SKM-1 (cell line): ENCODE measurements around the gene CDHR5.
A peak's percentile ranks its signal among the peaks of the same experiment; 100 is the strongest.

Source experiments
- DNase-seq: peaks from one replicate; lab custom pipeline; 2025; ENCODE audit not compliant: unreplicated experiment; lab: John Stamatoyannopoulos, UW

CDHR5 gene

DNA sequence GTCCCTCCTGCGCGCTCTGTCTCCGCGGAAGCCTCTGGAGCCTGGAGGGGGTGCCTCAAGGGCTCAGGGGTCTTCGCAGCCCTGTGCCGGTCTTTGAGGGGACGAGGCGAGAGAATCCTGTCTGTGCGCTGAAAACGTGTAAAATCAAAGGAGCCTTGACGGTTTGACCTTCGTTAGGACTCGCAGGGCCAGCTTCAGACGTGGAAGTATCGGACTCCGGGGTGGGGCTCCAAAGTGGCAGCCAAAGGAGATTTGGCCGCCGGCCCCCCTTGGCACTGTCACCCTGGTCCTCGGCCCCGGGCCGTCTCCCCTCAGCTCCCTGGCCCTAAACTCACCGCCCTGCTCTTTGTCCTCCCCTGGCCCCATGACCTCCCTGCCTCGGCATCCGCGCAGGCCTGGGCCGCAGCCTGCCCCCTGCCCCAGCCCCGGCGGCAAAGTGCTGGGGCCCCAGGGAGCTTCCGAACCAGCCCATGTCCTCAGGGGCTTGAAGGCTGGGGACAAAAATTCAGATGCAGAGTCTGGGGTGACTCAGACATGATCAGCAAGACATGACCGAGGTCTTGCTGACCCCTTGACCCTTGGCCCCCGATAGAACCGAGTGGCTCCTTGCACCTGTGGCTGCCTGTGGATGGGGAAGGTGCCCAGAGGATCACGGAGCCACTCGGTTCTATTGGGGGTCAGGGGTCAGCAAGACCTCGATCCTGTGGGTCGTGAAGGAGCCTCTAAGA lies 55.4 kb downstream of the CDHR5 start:
- DNase-seq, result no peak

DNA sequence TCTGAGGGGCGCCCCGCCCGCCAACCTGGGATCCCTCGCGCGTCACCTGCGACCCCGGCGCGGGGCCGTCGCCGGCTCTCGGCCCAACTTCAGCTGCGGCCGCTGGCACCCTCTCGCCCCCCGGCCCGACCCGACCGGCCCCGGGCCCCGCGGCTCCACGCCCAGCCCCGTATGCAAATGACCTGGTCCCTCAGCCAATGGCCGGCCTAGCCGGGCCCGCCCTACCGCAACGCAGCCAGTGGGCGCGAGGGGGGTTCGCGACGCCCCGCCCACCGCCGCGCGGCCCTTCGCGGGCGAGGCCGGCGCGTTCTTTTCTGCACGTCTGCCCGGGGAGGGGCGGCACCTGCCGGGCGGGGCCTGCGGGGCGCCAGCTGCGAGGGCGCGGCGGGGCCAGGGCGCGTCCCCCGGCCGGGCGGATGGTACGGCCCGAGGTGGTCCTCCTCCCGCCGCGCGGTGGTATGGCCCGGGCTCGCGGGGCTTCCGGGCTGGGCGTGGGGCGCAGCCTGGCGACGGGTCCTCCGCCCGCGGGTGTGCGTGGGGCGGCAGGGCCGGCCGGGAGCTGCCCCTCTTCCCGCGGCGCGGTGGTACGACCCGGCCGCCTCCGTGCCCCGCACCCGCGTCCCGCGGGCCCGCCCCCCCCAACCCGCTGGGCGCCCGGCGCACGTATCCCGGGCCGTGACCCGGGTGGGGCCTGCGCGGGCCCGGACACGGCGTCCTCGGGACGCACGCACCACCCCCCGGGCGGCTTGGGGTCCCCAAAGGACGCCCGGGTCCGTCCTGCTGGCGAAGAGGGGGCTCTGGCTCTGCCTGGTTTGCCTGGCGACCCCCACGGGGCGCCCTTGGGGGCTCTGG lies 56.2 kb downstream of the CDHR5 start:
- peak; percentile 83 for DNase-seq

DNA sequence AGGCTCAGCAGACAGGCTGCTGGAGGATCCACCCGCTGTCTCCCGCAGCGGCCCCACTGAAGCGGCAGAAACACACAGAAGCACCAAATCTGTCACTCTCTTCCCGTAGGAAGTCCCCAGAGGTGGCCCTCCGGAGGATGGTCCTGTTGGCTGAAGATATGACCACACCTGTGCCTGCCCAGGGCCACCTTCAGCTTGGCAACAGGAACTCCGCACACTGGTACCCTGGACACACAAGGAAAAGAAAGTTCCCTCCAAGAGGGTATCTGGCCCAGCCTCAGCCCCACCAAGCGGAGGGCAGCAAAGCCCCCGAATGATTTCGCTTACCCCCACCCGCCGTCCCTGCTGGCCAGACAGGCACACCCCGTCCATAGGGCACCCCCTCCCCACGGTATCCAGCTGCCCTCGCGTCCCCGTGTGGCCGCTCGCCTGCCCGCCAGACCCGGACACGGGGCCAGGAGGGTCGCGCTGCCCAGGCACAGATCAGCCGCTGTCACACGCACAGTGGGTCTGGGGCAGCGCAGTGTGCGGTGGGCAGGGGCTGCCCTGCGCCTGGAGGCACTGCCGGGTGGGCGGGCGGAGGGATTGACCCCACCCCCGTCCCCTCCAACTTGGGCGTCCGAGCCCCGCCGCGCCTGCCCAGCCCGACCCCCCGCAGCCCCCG lies 57.0 kb downstream of the CDHR5 start:
- no peak for DNase-seq

DNA sequence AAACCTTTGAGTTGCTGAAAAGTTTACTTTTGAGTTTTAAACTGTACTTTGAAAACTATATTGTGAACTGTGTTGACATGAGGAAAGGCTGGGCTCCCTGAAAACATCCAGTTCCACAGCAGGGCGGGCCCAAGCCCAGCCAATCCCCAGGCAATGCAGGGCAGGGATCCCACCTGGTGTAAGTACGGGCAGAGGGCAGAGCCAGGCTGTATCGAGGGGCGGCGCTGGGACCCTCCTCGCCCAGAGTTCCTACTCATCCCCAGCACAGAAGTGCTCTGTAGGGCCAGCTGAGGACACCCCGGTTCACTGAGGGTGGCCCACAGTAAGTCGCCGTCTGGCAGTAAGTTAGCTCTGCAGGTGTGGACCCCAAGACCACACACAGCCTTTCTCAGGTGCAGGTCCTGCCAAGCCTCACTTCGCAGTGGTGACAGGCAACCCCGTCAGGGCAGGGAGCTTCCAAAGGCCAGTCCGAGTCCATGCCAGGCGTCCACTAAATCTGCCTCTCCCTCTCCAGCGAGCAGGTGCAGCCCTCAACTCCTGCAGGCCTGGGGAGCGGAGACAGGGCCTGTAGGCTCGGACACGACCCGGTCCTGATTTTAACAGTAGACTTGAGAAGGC lies 57.6 kb downstream of the CDHR5 start:
- DNase-seq, result no peak
